Measurements from ENCODE around the gene RAE1. TPM values are rescaled to one million over a fixed set of nuclear protein-coding genes. Genes with fewer than 3 reads are reported as not detected.

The RAE1 gene
- total RNA-seq, 1 donor from 2014 or later: 15.3 TPM

- no peaks in the 10 kb centered on the region for H3K27me3 ChIP-seq (ENCODE audit: low read depth)
- H3K4me1 ChIP-seq: peaks cover 81% of the 10 kb centered on the region
- no peaks in the 10 kb centered on the region for H3K9me3 ChIP-seq (replicated peaks)
- DNase-seq: no peak
- intact Hi-C loops (cut with micrococcal nuclease): no loop called here
- H3K27ac ChIP-seq (replicated peaks): no peak overlapping the region
- TF ChIP-seq, protein P1, sequence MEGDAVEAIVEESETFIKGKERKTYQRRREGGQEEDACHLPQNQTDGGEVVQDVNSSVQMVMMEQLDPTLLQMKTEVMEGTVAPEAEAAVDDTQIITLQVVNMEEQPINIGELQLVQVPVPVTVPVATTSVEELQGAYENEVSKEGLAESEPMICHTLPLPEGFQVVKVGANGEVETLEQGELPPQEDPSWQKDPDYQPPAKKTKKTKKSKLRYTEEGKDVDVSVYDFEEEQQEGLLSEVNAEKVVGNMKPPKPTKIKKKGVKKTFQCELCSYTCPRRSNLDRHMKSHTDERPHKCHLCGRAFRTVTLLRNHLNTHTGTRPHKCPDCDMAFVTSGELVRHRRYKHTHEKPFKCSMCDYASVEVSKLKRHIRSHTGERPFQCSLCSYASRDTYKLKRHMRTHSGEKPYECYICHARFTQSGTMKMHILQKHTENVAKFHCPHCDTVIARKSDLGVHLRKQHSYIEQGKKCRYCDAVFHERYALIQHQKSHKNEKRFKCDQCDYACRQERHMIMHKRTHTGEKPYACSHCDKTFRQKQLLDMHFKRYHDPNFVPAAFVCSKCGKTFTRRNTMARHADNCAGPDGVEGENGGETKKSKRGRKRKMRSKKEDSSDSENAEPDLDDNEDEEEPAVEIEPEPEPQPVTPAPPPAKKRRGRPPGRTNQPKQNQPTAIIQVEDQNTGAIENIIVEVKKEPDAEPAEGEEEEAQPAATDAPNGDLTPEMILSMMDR (IDR thresholded peaks at IDR 0.05; ENCODE audit: borderline replicate concordance): no peak
- H3K36me3 ChIP-seq: peaks cover 66% of the 10 kb centered on the region
- no peak overlapping the region for H3K4me3 ChIP-seq
These were observed 51.4 kb downstream of the RAE1 start for GRCh38 chr20:57402206-57403125.

GRCh38 chr20:57403216-57403615 is 52.2 kb downstream of the RAE1 start:
- DNase-seq: no peak
- no peak overlapping the region for H3K27ac ChIP-seq (replicated peaks)
- peaks cover 72% of the 10 kb centered on the region for H3K36me3 ChIP-seq
- intact Hi-C loops (cut with micrococcal nuclease): no loop called here
- no peak overlapping the region for H3K4me3 ChIP-seq
- H3K9me3 ChIP-seq (replicated peaks): no peaks in the 10 kb centered on the region
- H3K4me1 ChIP-seq: peaks cover 81% of the 10 kb centered on the region
- H3K27me3 ChIP-seq (ENCODE audit: low read depth): no peaks in the 10 kb centered on the region
- TF ChIP-seq, protein P1 (IDR thresholded peaks at IDR 0.05; ENCODE audit: borderline replicate concordance): no peak

DNA sequence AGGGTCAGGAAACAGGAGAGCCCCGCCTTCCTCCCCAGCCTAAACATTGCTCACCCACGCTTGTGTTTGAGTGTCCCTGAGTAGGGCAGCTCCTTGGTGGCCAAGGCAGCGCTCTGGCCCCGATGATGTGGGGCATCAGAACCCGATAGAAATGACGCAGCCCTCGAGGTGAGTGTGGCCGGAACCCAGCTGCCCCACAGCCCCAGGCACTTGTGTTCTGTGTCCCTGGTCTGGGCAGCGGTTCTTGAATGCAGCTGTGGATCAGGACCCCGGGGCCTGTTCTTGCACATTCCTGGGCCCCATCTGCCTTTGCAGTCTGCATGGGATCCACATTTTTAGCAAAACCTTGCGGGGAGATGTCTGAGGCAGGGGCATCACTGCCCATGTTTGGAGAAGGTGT is 53.0 kb downstream of the RAE1 start:
- H3K4me3 ChIP-seq: no peak overlapping the region
- H3K27me3 ChIP-seq (ENCODE audit: low read depth): no peaks in the 10 kb centered on the region
- intact Hi-C loops (cut with micrococcal nuclease): no loop called here
- H3K4me1 ChIP-seq: peaks cover 81% of the 10 kb centered on the region
- TF ChIP-seq, protein P1 (IDR thresholded peaks at IDR 0.05; ENCODE audit: borderline replicate concordance): no peak
- H3K27ac ChIP-seq (replicated peaks): no peak overlapping the region
- H3K36me3 ChIP-seq: peaks cover 80% of the 10 kb centered on the region
- no peak for DNase-seq
- no peaks in the 10 kb centered on the region for H3K9me3 ChIP-seq (replicated peaks)

DNA sequence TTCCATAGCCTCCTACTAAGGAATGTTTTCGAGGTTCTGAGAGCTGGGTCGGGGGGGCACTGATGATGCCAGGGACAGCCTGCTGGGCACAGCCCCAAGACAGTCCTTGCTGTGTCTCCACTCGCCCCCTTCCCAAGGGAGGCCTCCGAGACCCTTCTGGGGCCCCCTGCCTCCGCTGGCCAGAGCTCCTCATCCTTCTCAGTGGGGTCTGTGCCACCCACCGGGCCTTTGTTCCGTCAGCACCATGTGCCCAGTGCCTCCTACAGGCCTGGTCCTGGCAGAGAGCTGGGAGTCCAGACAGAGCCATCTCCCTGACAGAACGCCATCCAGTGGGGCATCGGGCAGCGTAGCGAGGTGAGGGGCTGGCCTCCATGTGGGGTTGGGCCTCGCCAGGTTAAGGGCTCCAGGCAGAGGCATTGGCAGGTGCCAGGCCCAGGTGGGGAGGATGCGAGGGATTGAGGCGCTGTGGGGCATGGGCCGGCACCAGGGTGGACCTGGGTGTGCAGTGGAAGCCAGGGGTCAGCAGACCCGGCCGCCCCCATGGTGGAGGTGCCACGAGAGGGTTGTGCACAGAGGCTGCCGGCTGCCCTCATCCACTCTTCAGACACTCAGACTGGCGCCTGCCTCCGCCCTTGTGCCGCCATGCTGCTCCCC is 53.5 kb downstream of the RAE1 start:
- TF ChIP-seq, protein P1 (IDR thresholded peaks at IDR 0.05; ENCODE audit: borderline replicate concordance): no peak
- DNase-seq: no peak
- intact Hi-C loops (cut with micrococcal nuclease): no loop called here
- Histone ChIP-seq H3K4me3 (no peak overlapping the region), H3K27ac (replicated peaks) (no peak overlapping the region), H3K27me3 (ENCODE audit: low read depth) (no peaks in the 10 kb centered on the region), H3K4me1 (peaks cover 81% of the 10 kb centered on the region), H3K36me3 (peaks cover 86% of the 10 kb centered on the region), H3K9me3 (replicated peaks) (no peaks in the 10 kb centered on the region)

DNA sequence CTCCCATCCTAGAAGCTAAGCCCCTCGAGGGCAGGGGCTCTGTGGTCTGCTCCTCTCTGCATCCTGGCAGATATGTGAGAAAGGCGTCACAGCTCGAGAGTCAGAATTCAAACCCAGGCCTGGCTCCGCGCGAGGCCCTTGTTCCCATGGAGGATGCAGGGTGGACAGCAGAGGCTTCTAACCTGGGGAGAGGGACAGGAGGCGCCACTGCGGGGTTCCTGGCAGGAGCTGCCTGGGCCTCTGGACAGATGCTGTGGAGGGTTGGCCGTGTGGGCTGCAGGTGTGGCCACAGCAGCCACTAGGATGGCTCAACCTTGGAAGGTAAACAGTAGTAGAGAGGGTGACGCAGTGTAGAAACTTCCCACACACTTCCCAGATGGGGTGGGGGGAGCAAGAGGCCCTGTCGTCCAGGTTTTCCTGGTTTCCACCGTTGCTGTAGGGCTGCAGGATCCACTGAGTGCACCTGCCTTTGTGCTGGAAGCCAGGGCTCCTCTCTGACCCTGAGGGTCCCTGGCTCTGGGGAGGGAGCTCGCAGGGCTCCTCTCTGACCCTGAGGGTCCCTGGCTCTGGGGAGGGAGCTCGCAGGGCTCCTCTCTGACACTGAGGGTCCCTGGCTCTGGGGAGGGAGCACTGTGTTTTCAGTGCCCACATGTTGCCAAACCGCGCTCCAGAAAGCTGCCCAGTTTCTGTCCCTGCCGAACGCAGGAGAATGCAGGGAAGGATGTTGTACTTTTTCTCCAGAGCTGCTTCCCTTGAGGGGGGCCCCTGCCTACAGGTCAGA is 54.4 kb downstream of the RAE1 start:
- Histone ChIP-seq H3K9me3 (replicated peaks) (no peaks in the 10 kb centered on the region), H3K4me3 (no peak overlapping the region), H3K27ac (replicated peaks) (no peak overlapping the region), H3K27me3 (ENCODE audit: low read depth) (no peaks in the 10 kb centered on the region), H3K36me3 (peaks cover 81% of the 10 kb centered on the region), H3K4me1 (peaks cover 81% of the 10 kb centered on the region)
- DNase-seq: no peak
- intact Hi-C loops (cut with micrococcal nuclease): no loop called here
- TF ChIP-seq, protein P1 (IDR thresholded peaks at IDR 0.05; ENCODE audit: borderline replicate concordance): no peak

Data from left ventricle myocardium inferior (tissue), 1 donor.